ENCODE measurements around the gene CTNNA3. TPM values are rescaled to one million over a fixed set of nuclear protein-coding genes. Genes with fewer than 3 reads are reported as not detected.

The CTNNA3 gene
- total and polyA plus RNA-seq, 5 experiments from 2014 or later: not detected

DNA sequence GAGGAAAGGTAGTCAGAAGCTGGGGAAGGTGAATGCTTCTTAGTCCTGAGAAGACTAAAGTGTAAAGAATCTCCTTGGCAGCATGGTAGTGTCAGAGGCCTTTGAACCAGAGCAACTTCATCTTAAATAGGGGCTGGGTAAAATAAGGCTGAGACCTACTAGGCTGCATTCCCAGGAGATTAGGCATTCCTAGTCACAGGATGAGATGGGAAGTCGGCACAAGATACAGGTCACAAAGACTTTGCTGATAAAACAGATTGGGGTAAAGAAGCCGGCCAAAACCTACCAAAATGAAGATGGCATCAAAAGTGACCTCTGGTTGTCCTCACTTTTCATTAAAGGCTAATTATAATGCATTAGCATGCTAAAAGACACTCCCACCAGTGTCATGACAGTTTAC, 418.6 kb downstream of the CTNNA3 start:
- Mint-ChIP-seq H3K36me3 (no peaks in the 10 kb centered on the region), H3K27me3 (peaks cover 0 to 4% (median 2%) of the 10 kb centered on the region in 5 donors), H3K9me3 (peaks cover 0 to 2% (median 0%) of the 10 kb centered on the region in 9 donors), H3K27ac (no peak overlapping the region), H3K4me1 (no peaks in the 10 kb centered on the region), H3K4me3 (no peak overlapping the region)
- ATAC-seq (no peak), DNase-seq (no peak)
- POLR2A ChIA-PET: no interaction called here

DNA sequence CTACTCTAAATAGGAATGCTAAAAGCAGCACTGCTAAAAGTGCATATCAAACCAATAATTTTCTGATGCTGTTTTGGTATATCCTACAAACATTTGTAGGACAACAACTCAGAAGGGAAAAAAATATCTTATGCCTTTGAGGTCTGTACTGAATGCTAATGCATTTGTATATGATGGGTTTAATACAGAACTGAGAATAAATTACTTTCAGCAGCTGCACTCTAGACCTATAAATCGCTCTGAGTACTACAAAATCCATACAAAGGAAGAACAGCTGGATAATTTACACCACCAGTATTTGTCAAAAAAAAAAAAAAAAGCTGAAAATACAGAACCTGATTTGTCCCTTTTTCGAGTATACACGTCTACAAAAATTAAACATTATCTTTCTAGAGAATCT, 426.2 kb downstream of the CTNNA3 start:
- DNase-seq: no peak
- Mint-ChIP-seq H3K27me3 (peaks cover 0 to 4% (median 1%) of the 10 kb centered on the region in 5 donors), H3K4me3 (no peak overlapping the region), H3K4me1 (no peaks in the 10 kb centered on the region), H3K27ac (no peak overlapping the region), H3K9me3 (peaks cover 0 to 12% (median 2%) of the 10 kb centered on the region in 9 donors), H3K36me3 (no peaks in the 10 kb centered on the region)
- POLR2A ChIA-PET: no interaction called here
- no peak for ATAC-seq

DNA sequence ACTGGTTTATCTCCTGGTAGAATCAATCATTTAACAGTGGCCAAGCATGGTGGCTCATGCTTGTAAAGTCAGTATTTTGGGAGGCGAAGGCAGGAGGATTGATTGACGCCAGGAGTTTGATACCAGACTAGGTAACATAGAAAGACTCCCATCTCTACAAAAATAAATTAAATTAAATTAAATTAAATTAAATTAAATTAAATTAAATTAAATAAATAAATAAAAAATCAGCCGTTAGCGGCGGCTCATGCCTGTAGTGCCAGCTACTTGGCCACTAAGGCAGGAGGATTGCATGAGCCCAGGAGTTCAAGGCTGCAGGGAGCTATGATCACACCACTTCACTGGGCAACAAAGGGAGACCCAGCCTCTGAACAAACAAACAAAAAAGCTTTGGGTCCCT, 427.8 kb downstream of the CTNNA3 start:
- Mint-ChIP-seq H3K9me3 (peaks cover 0 to 12% (median 2%) of the 10 kb centered on the region in 9 donors), H3K27ac (no peak overlapping the region), H3K27me3 (peaks cover 0 to 5% (median 1%) of the 10 kb centered on the region in 5 donors), H3K4me1 (no peaks in the 10 kb centered on the region), H3K4me3 (no peak overlapping the region), H3K36me3 (no peaks in the 10 kb centered on the region)
- ATAC-seq (no peak), DNase-seq (no peak)
- POLR2A ChIA-PET: no interaction called here

DNA sequence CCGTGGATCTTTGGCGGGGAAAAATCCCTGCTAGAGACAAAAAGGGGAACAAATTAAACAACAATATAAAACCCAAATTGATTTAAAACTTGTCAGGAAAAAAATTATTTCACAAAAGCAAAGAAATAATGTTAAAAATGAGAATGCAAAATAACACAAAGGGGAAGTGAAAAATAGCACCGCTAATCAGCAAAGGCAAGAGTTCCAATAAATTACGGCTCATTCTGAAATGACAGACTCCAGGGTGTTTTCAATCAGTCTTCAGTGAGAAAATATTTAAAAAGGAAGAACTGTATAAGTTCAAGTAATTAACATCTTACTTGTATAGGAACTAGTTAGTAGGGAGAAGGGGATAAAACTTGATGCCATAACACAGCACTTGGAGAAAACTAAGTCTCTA, 433.3 kb downstream of the CTNNA3 start:
- Mint-ChIP-seq H3K27me3 (peaks cover 0 to 7% (median 2%) of the 10 kb centered on the region in 5 donors), H3K27ac (no peak overlapping the region), H3K4me1 (peaks cover 0 to 3% (median 0%) of the 10 kb centered on the region in 4 donors), H3K36me3 (peaks cover 0 to 2% (median 0%) of the 10 kb centered on the region in 3 donors), H3K4me3 (no peak overlapping the region), H3K9me3 (peaks cover 0 to 12% (median 3%) of the 10 kb centered on the region in 9 donors)
- DNase-seq (no peak), ATAC-seq (no peak)
- POLR2A ChIA-PET: no interaction called here

DNA sequence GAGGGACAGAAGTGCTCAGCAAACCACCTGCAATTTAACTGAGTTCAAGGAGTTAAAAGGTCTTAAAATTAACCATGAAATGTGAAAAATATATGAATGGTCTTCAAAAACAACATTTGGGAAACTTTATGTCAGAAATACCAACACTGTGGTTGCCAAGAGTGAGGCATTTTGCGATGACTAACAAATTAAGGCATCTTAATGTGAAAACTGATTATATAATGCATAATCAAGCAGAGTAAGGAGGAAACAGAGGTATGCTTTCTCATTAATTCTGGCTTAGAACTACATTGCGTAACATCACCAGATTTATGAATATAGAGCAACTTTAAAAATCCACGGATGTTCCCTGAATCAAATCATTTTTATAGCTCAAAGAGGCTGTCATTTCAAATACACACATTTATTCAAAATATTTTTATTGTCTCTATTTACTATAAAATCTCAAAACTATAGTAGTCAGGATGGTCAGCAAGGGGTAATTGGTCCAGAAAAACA, 434.6 kb downstream of the CTNNA3 start:
- H3K27me3 Mint-ChIP-seq: peaks cover 0 to 7% (median 2%) of the 10 kb centered on the region in 5 donors
- no peak overlapping the region for H3K27ac Mint-ChIP-seq
- peaks cover 0 to 12% (median 0%) of the 10 kb centered on the region in 9 donors for H3K9me3 Mint-ChIP-seq
- POLR2A ChIA-PET: no interaction called here
- no peak for ATAC-seq
- H3K4me3 Mint-ChIP-seq: no peak overlapping the region
- no peak for DNase-seq
- H3K36me3 Mint-ChIP-seq: peaks cover 0 to 2% (median 0%) of the 10 kb centered on the region in 3 donors
- H3K4me1 Mint-ChIP-seq: peaks cover 0 to 3% (median 0%) of the 10 kb centered on the region in 4 donors

DNA sequence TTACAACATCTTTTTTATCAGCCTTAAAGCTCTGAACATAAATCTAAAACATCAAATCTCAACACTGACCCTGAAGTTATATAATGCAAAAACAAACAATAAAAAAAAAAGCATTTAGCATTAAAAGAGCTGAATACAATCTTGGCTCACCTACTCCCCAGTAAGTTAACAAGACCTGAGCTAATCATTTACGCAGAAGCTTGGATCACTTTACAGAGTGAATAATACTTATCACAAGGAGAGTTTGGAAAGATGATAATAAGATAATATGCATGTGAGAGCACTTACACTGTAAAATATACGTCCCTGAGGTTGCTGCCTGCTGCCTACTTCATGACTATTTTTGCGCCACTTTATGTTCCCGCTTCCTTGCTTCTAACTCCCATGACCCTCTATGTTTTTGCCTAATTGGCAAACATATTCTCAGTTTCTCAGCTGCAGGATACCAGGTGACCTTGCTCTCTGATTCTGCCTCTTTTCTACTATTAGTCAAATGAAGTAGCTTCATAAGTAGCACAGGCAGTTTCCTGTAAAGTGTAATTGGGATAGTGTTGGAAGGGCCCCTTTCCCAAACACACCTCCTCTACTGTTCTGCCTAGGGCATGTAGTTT, 436.6 kb downstream of the CTNNA3 start:
- peaks cover 0 to 3% (median 0%) of the 10 kb centered on the region in 4 donors for H3K4me1 Mint-ChIP-seq
- no peak overlapping the region for H3K4me3 Mint-ChIP-seq
- ATAC-seq (no peak), DNase-seq (no peak)
- peaks cover 0 to 8% (median 0%) of the 10 kb centered on the region in 9 donors for H3K9me3 Mint-ChIP-seq
- POLR2A ChIA-PET: no interaction called here
- H3K36me3 Mint-ChIP-seq: peaks cover 0 to 2% (median 0%) of the 10 kb centered on the region in 3 donors
- H3K27ac Mint-ChIP-seq: no peak overlapping the region
- H3K27me3 Mint-ChIP-seq: peaks cover 0 to 7% (median 2%) of the 10 kb centered on the region in 5 donors

DNA sequence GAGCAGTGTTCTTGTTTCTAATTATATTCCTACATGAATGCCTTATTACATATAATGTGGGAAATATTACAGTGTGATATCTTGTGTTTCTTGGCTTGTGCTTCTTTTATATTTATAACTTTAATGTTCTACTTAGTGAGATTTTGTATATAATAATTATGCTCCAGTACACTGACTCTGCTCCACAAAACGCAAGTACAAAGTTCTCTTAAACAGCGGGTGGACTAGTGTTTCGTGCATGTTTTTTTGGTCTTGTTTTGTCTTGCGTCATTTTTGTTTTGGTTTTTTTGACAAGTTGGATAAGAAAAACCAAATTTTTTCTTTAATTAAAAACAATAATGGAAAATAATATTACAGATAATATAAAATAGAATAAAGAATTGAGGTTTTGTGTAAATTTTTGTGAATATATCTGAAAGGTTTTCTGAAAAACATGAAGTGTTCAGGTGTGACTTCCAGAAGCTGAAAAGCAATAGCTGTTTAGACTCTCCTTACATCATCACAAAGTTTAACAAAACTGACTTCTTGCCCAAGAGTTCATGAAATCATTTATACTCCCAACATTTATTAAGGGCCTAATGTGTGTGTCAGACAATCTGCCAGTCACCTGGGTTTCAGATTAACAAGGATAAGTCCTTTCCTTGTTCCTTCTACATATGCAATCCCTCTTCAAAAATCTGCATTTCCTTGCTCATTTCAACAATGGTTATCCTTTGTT, 438.4 kb downstream of the CTNNA3 start:
- peaks cover 0 to 8% (median 0%) of the 10 kb centered on the region in 9 donors for H3K9me3 Mint-ChIP-seq
- H3K36me3 Mint-ChIP-seq: peaks cover 0 to 2% (median 0%) of the 10 kb centered on the region in 3 donors
- POLR2A ChIA-PET: no interaction called here
- H3K27me3 Mint-ChIP-seq: peaks cover 0 to 3% (median under 1%) of the 10 kb centered on the region in 5 donors
- H3K27ac Mint-ChIP-seq: no peak overlapping the region
- DNase-seq (no peak), ATAC-seq (no peak)
- H3K4me1 Mint-ChIP-seq: peaks cover 0 to under 1% (median 0%) of the 10 kb centered on the region in 4 donors
- H3K4me3 Mint-ChIP-seq: no peak overlapping the region

DNA sequence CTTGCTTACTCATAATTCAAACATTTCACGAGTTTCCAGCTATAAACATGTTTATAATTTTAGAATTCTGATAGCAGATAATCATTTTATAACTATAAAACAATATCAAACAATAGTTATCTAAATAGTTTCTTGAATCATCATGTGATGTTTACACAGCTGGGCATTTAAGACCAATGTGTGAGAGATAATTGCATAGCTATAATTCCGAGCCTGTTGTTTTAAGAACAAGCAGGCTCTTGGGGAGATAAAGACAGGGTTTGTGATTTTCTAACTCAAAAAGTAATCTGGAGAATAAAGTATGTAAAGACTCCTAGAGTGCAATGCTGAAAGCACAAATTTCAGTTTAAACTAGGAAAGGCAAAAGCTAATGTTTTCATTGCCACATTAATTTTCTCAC, 439.0 kb downstream of the CTNNA3 start:
- Mint-ChIP-seq H3K4me1 (no peaks in the 10 kb centered on the region), H3K27me3 (peaks cover 0 to 2% (median 0%) of the 10 kb centered on the region in 5 donors), H3K9me3 (peaks cover 0 to 8% (median 0%) of the 10 kb centered on the region in 9 donors), H3K4me3 (no peak overlapping the region), H3K36me3 (peaks cover 0 to 2% (median 0%) of the 10 kb centered on the region in 3 donors), H3K27ac (no peak overlapping the region)
- POLR2A ChIA-PET: no interaction called here
- ATAC-seq (no peak), DNase-seq (no peak)

DNA sequence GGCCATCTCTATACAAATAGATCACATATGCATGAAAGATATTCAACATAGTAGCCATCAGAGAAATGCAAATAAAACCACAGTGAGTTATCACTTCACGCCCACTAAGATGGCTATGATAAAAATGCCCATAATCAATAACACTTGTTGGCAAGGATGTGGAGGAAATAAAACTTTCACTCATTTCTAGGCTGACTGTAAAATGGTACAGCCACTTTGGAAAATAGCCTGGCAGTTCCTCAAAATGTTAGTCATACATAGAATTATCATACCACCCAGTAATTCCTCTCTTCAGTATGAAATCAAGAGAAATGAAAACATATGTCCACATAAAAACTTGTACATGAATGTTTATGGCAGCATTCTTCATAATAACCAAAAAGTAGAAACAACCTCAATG, 445.3 kb downstream of the CTNNA3 start:
- ATAC-seq: no peak
- Mint-ChIP-seq H3K9me3 (peaks cover 0 to 14% (median 4%) of the 10 kb centered on the region in 9 donors), H3K36me3 (no peaks in the 10 kb centered on the region), H3K4me3 (no peak overlapping the region), H3K4me1 (no peaks in the 10 kb centered on the region), H3K27ac (no peak overlapping the region), H3K27me3 (peaks cover 0 to 2% (median 0%) of the 10 kb centered on the region in 5 donors)
- no peak for DNase-seq
- POLR2A ChIA-PET: no interaction called here

DNA sequence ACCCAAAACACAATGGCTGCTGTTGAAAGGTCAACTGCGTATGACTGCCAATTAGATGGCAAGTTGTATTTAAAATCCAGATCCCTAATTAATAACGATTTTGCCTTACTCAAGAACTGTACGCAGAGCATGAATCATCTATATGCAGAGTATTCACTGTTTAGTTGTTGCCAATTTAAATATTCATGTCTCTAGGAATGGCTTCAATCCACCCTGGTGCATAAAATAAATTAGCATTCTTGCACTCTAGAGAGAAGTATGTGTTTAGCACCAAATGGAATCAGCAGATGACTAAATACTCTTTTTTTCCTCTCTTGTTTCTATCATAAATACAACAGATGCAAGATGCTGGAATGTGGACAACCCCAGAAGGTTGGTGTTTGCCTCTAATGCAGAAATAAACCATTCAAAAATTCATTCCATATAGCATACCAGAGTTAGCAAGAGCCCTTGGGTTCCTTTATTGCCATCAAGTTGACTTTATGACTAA, 449.9 kb downstream of the CTNNA3 start:
- H3K4me1 Mint-ChIP-seq: no peaks in the 10 kb centered on the region
- no peaks in the 10 kb centered on the region for H3K36me3 Mint-ChIP-seq
- DNase-seq (no peak), ATAC-seq (no peak)
- H3K27ac Mint-ChIP-seq: no peak overlapping the region
- H3K9me3 Mint-ChIP-seq: peaks cover 0 to 18% (median 3%) of the 10 kb centered on the region in 9 donors
- no peak overlapping the region for H3K4me3 Mint-ChIP-seq
- POLR2A ChIA-PET: no interaction called here
- H3K27me3 Mint-ChIP-seq: peaks cover 0 to 2% (median 0%) of the 10 kb centered on the region in 5 donors

DNA sequence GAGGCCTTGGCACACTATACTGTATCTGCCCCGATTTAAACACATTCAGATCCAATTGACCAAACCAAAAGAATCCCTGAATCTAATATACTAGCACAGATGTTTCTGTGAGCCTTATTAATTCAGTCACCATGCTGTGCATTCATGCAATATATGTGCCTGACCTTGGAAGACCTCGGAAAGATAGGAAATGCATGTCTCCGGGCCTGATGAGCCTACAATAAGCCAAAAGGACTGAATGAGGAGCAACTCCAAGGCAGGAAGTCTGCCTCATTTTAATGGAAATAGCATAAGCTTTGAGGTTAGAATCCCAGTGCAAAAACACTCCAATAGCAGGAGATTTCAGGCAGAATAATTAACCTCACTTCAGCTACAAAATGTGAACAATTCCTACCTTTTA, 453.5 kb downstream of the CTNNA3 start:
- no peaks in the 10 kb centered on the region for H3K36me3 Mint-ChIP-seq
- POLR2A ChIA-PET: no interaction called here
- peaks cover 0 to 8% (median 3%) of the 10 kb centered on the region in 9 donors for H3K9me3 Mint-ChIP-seq

DNA sequence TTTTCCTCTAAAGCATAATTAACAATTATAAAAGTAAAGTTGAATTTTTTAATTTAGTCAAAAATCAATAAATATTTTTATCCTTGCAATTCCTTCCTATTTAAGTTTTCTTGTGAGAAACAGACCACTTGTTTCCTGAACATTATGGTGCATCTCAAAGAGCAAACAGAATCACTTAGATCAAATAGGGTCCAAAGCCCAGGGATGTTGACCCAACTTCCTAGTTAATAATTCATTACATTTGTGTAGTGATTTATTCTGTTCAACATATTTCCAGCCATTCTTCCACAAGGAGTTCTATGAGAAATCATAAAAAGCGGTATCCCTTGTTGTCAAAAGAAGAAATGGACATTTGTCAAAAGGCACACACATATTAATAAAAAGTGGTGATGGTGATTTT, 454.5 kb downstream of the CTNNA3 start:
- Mint-ChIP-seq H3K27me3 (no peaks in the 10 kb centered on the region), H3K4me1 (no peaks in the 10 kb centered on the region), H3K9me3 (peaks cover 0 to 10% (median 3%) of the 10 kb centered on the region in 9 donors), H3K36me3 (no peaks in the 10 kb centered on the region), H3K27ac (no peak overlapping the region), H3K4me3 (no peak overlapping the region)
- POLR2A ChIA-PET: no interaction called here
- DNase-seq (no peak), ATAC-seq (no peak)

More for the DNA sequence above, 453.5 kb downstream of the CTNNA3 start:
- no peak overlapping the region for H3K4me3 Mint-ChIP-seq
- no peak for DNase-seq
- H3K27me3 Mint-ChIP-seq: no peaks in the 10 kb centered on the region
- H3K4me1 Mint-ChIP-seq: no peaks in the 10 kb centered on the region
- no peak overlapping the region for H3K27ac Mint-ChIP-seq
- ATAC-seq: no peak

DNA sequence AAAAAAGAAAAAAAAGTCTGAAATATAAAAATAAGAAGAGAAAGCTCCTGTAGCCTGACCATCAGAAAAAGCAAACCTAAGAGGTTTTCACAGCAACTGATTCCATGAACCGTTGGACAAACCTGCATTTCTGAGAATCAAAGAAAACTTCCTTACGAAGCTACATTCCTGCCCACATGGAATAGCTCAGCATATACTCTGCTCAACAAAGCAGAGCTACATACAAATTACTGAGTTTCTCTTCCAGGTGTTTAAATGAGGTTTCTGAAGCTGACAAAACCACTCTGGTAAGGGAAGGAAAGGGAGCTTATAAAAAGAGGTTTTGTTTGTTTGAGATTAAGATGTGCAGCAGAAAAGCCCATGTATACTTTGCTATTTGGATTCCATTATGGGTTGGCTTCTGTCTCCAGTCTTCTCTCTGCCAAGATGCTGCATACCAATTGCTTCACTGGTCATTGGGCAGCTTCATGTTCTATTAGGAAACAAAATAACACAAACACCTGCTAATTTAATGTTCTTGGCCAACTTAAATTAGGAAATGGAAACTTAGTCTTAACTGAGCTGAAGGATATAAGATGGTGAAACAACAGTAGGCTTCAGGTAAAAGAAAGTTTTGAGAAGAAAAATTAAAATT, 456.0 kb downstream of the CTNNA3 start:
- no peak for ATAC-seq
- H3K36me3 Mint-ChIP-seq: no peaks in the 10 kb centered on the region
- DNase-seq: no peak
- H3K27ac Mint-ChIP-seq: no peak overlapping the region
- no peak overlapping the region for H3K4me3 Mint-ChIP-seq
- POLR2A ChIA-PET: no interaction called here
- peaks cover 0 to 10% (median 0%) of the 10 kb centered on the region in 9 donors for H3K9me3 Mint-ChIP-seq
- H3K27me3 Mint-ChIP-seq: no peaks in the 10 kb centered on the region
- no peaks in the 10 kb centered on the region for H3K4me1 Mint-ChIP-seq

Measured in naive thymus-derived CD8-positive, alpha-beta T cell (primary cell).